GM12878 (cell line): ENCODE data around the gene DCTN2. TPM values are rescaled to one million over a fixed set of nuclear protein-coding genes. Genes with fewer than 3 reads are reported as not detected.

ENCODE experiments used
- ATAC-seq: fragments of 200-7000 bp; cut with Tn5 transposase; 3 replicates; pipeline ENCODE4 v1.9.1; 2020; ENCODE audit warnings: mild to moderate bottlenecking, moderate library complexity
- BruUV-seq: library from RNA; stranded (reverse); fragments of 400-500 nt; replicated peaks from 2 replicates; lab custom pipeline; 2021; lab: Mats Ljungman, UMichigan
- CTCF ChIA-PET: fragments of 300-600 bp; sonication (Branson Sonifier 250); formaldehyde crosslinking; extraction: SDS; loops from one replicate; lab custom pipeline; 2021; ENCODE audit warnings: inconsistent platforms; lab: Yijun Ruan, JAX
- POLR2A ChIA-PET: fragments of 350-600 bp; formaldehyde crosslinking; extraction: SDS; loops from one replicate; lab custom pipeline; 2021; ENCODE audit warnings: inconsistent platforms; lab: Charles Lee
- RAD21 ChIA-PET: fragments of 300-600 bp; sonication (Branson Sonifier 250); formaldehyde crosslinking; loops from one replicate; lab custom pipeline; 2023; ENCODE audit warnings: antibody characterized with exemption; ENCODE audit not compliant: unreplicated experiment; lab: Charles Lee
- SMC1A ChIA-PET: fragments of 300-600 bp; sonication (Branson Sonifier 250); formaldehyde crosslinking; loops from one replicate; lab custom pipeline; 2023; ENCODE audit not compliant: unreplicated experiment, uncharacterized antibody; lab: Charles Lee
- DNase-seq: peaks from one replicate; pipeline ENCODE4 v3.0.0-alpha.2; 2011; ENCODE audit warnings: low read depth, low spot score
- FAIRE-seq: peaks from 3 replicates; lab custom pipeline; 2011; peaks lifted over from hg19 to GRCh38; lab: Jason Lieb, UNC
- H2AFZ ChIP-seq: 2 replicates; pipeline ENCODE4 v1.6.0; 2011; ENCODE audit warnings: low read depth, low read length, control low read depth; ENCODE audit not compliant: control insufficient read depth
- H3K27ac ChIP-seq: 2 replicates; pipeline ENCODE4 v1.5.1; 2011; ENCODE audit warnings: control low read depth; ENCODE audit not compliant: control insufficient read depth, insufficient read depth
- H3K27me3 ChIP-seq, 2 experiments: replicated peaks in 1 of 2; 2 replicates each; pipeline versions ENCODE4 v1.6.0 to v1.6.1; 2011; ENCODE audit warnings: low read length in 1 of 2; ENCODE audit not compliant: control insufficient read depth in 2 of 2, insufficient read depth in 2 of 2
- H3K36me3 ChIP-seq, 2 experiments: 2 replicates each; pipeline ENCODE4 v1.5.1; 2011; ENCODE audit warnings: low read length in 1 of 2; ENCODE audit not compliant: control insufficient read depth in 2 of 2, insufficient read depth in 2 of 2
- H3K4me1 ChIP-seq: 2 replicates; pipeline ENCODE4 v1.6.1; 2011; ENCODE audit warnings: mild to moderate bottlenecking, low read length, moderate library complexity, mixed read lengths; ENCODE audit not compliant: control insufficient read depth, insufficient read depth
- H3K4me2 ChIP-seq: 2 replicates; pipeline ENCODE4 v1.6.0; 2011; ENCODE audit warnings: control low read depth; ENCODE audit not compliant: control insufficient read depth, insufficient read depth
- H3K4me3 ChIP-seq: fragments of 200-600 bp; sonication (generic); 2 replicates; pipeline ENCODE4 v1.5.1; 2016
- H3K79me2 ChIP-seq: 2 replicates; pipeline ENCODE4 v1.6.0; 2011; ENCODE audit warnings: low read length; ENCODE audit not compliant: control insufficient read depth, insufficient read depth
- H3K9ac ChIP-seq: 2 replicates; pipeline ENCODE4 v1.8.0; 2011; ENCODE audit warnings: low read length, control low read depth, mixed read lengths; ENCODE audit not compliant: control insufficient read depth, insufficient read depth
- H3K9me3 ChIP-seq: replicated peaks from 3 replicates; pipeline ENCODE4 v1.5.1; 2011; ENCODE audit warnings: mild to moderate bottlenecking, low read length; ENCODE audit not compliant: control insufficient read depth, insufficient read depth
- H4K20me1 ChIP-seq: 2 replicates; pipeline ENCODE4 v1.6.0; 2011; ENCODE audit not compliant: control insufficient read depth, insufficient read depth
- HCFC1 ChIP-seq: fragments of 150-350 bp; IDR thresholded peaks from 2 replicates; pipeline ENCODE4 v1.6.1; 2014; ENCODE audit warnings: low read length
- SKIL ChIP-seq: fragments of 450-650 bp; IDR thresholded peaks from 2 replicates; pipeline ENCODE4 v1.6.1; 2017; ENCODE audit warnings: mild to moderate bottlenecking, low read depth, inconsistent platforms; ENCODE audit not compliant: poor library complexity, severe bottlenecking
- TAF1 ChIP-seq: IDR thresholded peaks from 2 replicates; pipeline ENCODE4 v1.6.1; 2011; ENCODE audit warnings: mild to moderate bottlenecking, low read depth, low read length, borderline replicate concordance
- WGBS: methylation state at CpG from one replicate; pipeline ENCODE4 v1.1.6; 2016; ENCODE audit warnings: low lambda C conversion rate; ENCODE audit not compliant: insufficient replicate concordance, insufficient coverage; ENCODE audit errors: missing lambda C conversion rate; 5-methylcytosine and 5-hydroxymethylcytosine counted together
- in situ Hi-C: fragments of 300-500 bp; cut with MboI; formaldehyde crosslinking; loops from 9 replicates; pipeline ENCODE4 v1.14.3; 2018; ENCODE audit warnings: mixed read lengths
- intact Hi-C: fragments of 100-400 bp; cut with micrococcal nuclease; formaldehyde crosslinking; loops from one replicate; pipeline ENCODE4 v1.14.2; 2022; ENCODE audit not compliant: unreplicated experiment
- polyA plus RNA-seq, 11 experiments: library from polyadenylated mRNA; depleted of rRNA in 4 of 11; unstranded in 6 of 11; stranded (reverse) in 5 of 11; fragments of >200 nt; fragmentation: Nextera tagmentation in 4 of 11; fragmentation: Illumina TruSeq in 1 of 11; extraction: Ambion mirVana in 4 of 11; extraction: Trizol in 1 of 11; gene quantifications; 1 replicate in 1 of 11; 2 replicates in 10 of 11; pipeline versions ENCODE4 v1.2.1 to v1.2.3, GENCODE V29; 2011 to 2016; ENCODE audit warnings: inconsistent platforms in 2 of 11, missing spikeins in 2 of 11, low read depth in 1 of 11
- total RNA-seq, 4 experiments: library from RNA; depleted of rRNA in 3 of 4; stranded (reverse); fragments of >200 nt in 3 of 4; fragmentation: Illumina TruSeq in 1 of 4; extraction: Trizol in 1 of 4; gene quantifications; 2 replicates each; pipeline versions ENCODE4 v1.2.1 to v1.2.3, GENCODE V29; 2013 to 2021

Gene DCTN2
- total and polyA plus RNA-seq, 10 of the 15 experiments (the other 5 are each of a cell fraction or from before 2014, with no cell fraction given): 32.3 to 171 (median 100) TPM

- no peaks in the 10 kb centered on the region for H3K4me1 ChIP-seq
- H3K4me2 ChIP-seq: no peak overlapping the region
- no peaks in the 10 kb centered on the region for H3K36me3 ChIP-seq
- no peaks in the 10 kb centered on the region for H3K9me3 ChIP-seq
- no peak for DNase-seq
- intact Hi-C loops: no loop called here
- ChIA-PET SMC1A (no interaction called here), CTCF (interaction anchor here (0.7 to 2.2 kb wide), 2 partner anchors 43 to 119 kb away, joined by 3 to 5 read pairs; partner anchors contain the start of gene GLI1), RAD21 (no interaction called here)
- no peaks in the 10 kb centered on the region; a peak in 2 of 4 replicates for H3K27me3 ChIP-seq
- no peak overlapping the region for H3K4me3 ChIP-seq
- TF ChIP-seq TAF1: no peak
- TF ChIP-seq HCFC1: no peak
- TF ChIP-seq, all 136 proteins: peak for 0
- Histone ChIP-seq H4K20me1 (no peaks in the 10 kb centered on the region), H3K9ac (no peak overlapping the region), H3K79me2 (no peaks in the 10 kb centered on the region), H2AFZ (no peak overlapping the region), H3K27ac (no peak overlapping the region)
- in situ Hi-C loops: no loop called here
- FAIRE-seq (no peak), ATAC-seq (no peak)
- POLR2A ChIA-PET: no interaction called here
- 53% methylated on average over 12 of the region's 12 CpGs for WGBS
- BruUV-seq: no TSS peak
Observed at GRCh38 chr12:57577981-57578758, 31.2 kb upstream of the DCTN2 start.

- H3K4me1 ChIP-seq: no peaks in the 10 kb centered on the region
- H3K4me3 ChIP-seq: no peak overlapping the region
- SMC1A ChIA-PET: interaction anchor here (1.2 to 1.8 kb wide), 3 partner anchors 13 to 44 kb away, joined by 4 to 7 read pairs (median 6); partner anchors contain the start of gene PIP4K2C
- no peaks in the 10 kb centered on the region for H3K79me2 ChIP-seq
- H3K9ac ChIP-seq: no peak overlapping the region
- POLR2A ChIA-PET: no interaction called here
- TF ChIP-seq SKIL: no peak
- H3K27me3 ChIP-seq: no peaks in the 10 kb centered on the region; a peak in 2 of 4 replicates
- no peak for ATAC-seq
- no peaks in the 10 kb centered on the region for H3K36me3 ChIP-seq
- in situ Hi-C loops: no loop called here
- no peaks in the 10 kb centered on the region for H3K9me3 ChIP-seq
- no peaks in the 10 kb centered on the region for H4K20me1 ChIP-seq
- FAIRE-seq: no peak
- no peak overlapping the region for H3K27ac ChIP-seq
- H2AFZ ChIP-seq: no peak overlapping the region
- 25% methylated on average over 9 of the region's 9 CpGs for WGBS
- intact Hi-C loops: no loop called here
- no TSS peak for BruUV-seq
- RAD21 ChIA-PET: no interaction called here
- H3K4me2 ChIP-seq: no peak overlapping the region
- CTCF ChIA-PET: interaction anchor here (0.7 to 2.2 kb wide), 4 partner anchors 15 to 169 kb away, joined by 3 to 7 read pairs (median 4); partner anchors contain the start of gene GLI1
- no peak for DNase-seq
Observed at GRCh38 chr12:57576613-57577160, 29.7 kb upstream of the DCTN2 start.
